Measurements from ENCODE around the gene TNFRSF18.

Gene TNFRSF18

GRCh38 chr1:1221887-1222574, 15.6 kb upstream of the TNFRSF18 start:
- TF ChIP-seq CTCF (conservative IDR thresholded peaks at IDR 0.05; ENCODE audit: control insufficient read depth, insufficient read depth, low read depth, low read length), result no peak
- DNase-seq (ENCODE audit: low read depth), result no peak
- no peak overlapping the region for H3K4me3 ChIP-seq (ENCODE audit: control insufficient read depth, low read depth, low read length)

- no peak for DNase-seq (ENCODE audit: low read depth)
- TF ChIP-seq CTCF (conservative IDR thresholded peaks at IDR 0.05; ENCODE audit: control insufficient read depth, insufficient read depth, low read depth, low read length), result no peak
- H3K4me3 ChIP-seq (ENCODE audit: control insufficient read depth, low read depth, low read length), result no peak overlapping the region
Observed at GRCh38 chr1:1220197-1220596, 13.8 kb upstream of the TNFRSF18 start.

GRCh38 chr1:1219341-1219740, 12.9 kb upstream of the TNFRSF18 start:
- no peak for TF ChIP-seq CTCF (conservative IDR thresholded peaks at IDR 0.05; ENCODE audit: control insufficient read depth, insufficient read depth, low read depth, low read length)
- H3K4me3 ChIP-seq (ENCODE audit: control insufficient read depth, low read depth, low read length), result no peak overlapping the region
- no peak for DNase-seq (ENCODE audit: low read depth)

- no peak overlapping the region for H3K4me3 ChIP-seq (ENCODE audit: control insufficient read depth, low read depth, low read length)
- DNase-seq (ENCODE audit: low read depth), result no peak
- TF ChIP-seq CTCF (conservative IDR thresholded peaks at IDR 0.05; ENCODE audit: control insufficient read depth, insufficient read depth, low read depth, low read length), result no peak
Observed at GRCh38 chr1:1218524-1219200, 12.3 kb upstream of the TNFRSF18 start.

- no peak for TF ChIP-seq CTCF (conservative IDR thresholded peaks at IDR 0.05; ENCODE audit: control insufficient read depth, insufficient read depth, low read depth, low read length)
- DNase-seq (ENCODE audit: low read depth), result peak; percentile 32
- no peak overlapping the region for H3K4me3 ChIP-seq (ENCODE audit: control insufficient read depth, low read depth, low read length)
Observed at GRCh38 chr1:1217621-1218523, 11.5 kb upstream of the TNFRSF18 start.

- no peak for TF ChIP-seq CTCF (conservative IDR thresholded peaks at IDR 0.05; ENCODE audit: control insufficient read depth, insufficient read depth, low read depth, low read length)
- no peak overlapping the region for H3K4me3 ChIP-seq (ENCODE audit: control insufficient read depth, low read depth, low read length)
- no peak for DNase-seq (ENCODE audit: low read depth)
Observed at GRCh38 chr1:1216770-1217620, 10.6 kb upstream of the TNFRSF18 start.
